K562 (cell line): ENCODE data around the gene USP10. TPM values are rescaled to one million over a fixed set of nuclear protein-coding genes. Genes with fewer than 3 reads are reported as not detected.

Source experiments
- ATAC-seq: fragments of 200-7000 bp; cut with Tn5 transposase; 3 replicates; pipeline ENCODE4 v1.9.1; 2020; ENCODE audit warnings: moderate library complexity
- BruUV-seq: library from RNA; stranded (reverse); fragments of 400-500 nt; replicated peaks from 2 replicates; lab custom pipeline; 2021; lab: Mats Ljungman, UMichigan
- CTCF ChIA-PET: fragments of 300-600 bp; formaldehyde crosslinking; extraction: SDS; loops from one replicate; lab custom pipeline; 2021; ENCODE audit warnings: low intra/inter-chr PET ratio; lab: Yijun Ruan, JAX
- POLR2A ChIA-PET: fragments of 300-600, 350-650 bp; sonication (Branson Sonifier 250); formaldehyde crosslinking; extraction: SDS; loops from one replicate; lab custom pipeline; 2021; ENCODE audit warnings: antibody characterized with exemption, inconsistent platforms; lab: Yijun Ruan, JAX
- DNase-seq, 4 experiments: peaks; one replicate each; pipeline versions ENCODE4 v3.0.0 to v3.0.0-alpha.2; 2011 to 2018; ENCODE audit warnings: low spot score in 3 of 4, mixed read lengths in 3 of 4; ENCODE audit errors: extremely low read depth in 1 of 4
- FAIRE-seq: peaks from 2 replicates; lab custom pipeline; 2011; peaks lifted over from hg19 to GRCh38; lab: Jason Lieb, UNC
- H2AFZ ChIP-seq: 2 replicates; pipeline ENCODE4 v1.6.0; 2011; ENCODE audit warnings: low read depth, low read length, control low read depth, inconsistent platforms
- H3K27ac ChIP-seq: fragments of 200-600 bp; 3 replicates; pipeline ENCODE4 v1.8.0; 2011; ENCODE audit warnings: low read depth, mild to moderate bottlenecking, control low read depth, inconsistent platforms, low read length, moderate library complexity, mixed read lengths; ENCODE audit errors: extremely low read depth
- H3K27me3 ChIP-seq, 2 experiments: fragments of 300-600 bp in 1 of 2; 2 replicates in 1 of 2; 3 replicates in 1 of 2; pipeline versions ENCODE4 v1.6.0 to v1.8.0; 2011; ENCODE audit warnings: inconsistent platforms in 2 of 2, low read length in 2 of 2, mild to moderate bottlenecking in 1 of 2, mixed read lengths in 1 of 2, moderate library complexity in 1 of 2; ENCODE audit not compliant: control insufficient read depth in 2 of 2, insufficient read depth in 2 of 2
- H3K36me3 ChIP-seq: fragments of 300-600 bp; 3 replicates; pipeline ENCODE4 v1.8.0; 2011; ENCODE audit warnings: mild to moderate bottlenecking, low read length, inconsistent platforms; ENCODE audit not compliant: control insufficient read depth, insufficient read depth
- H3K4me1 ChIP-seq, 2 experiments: fragments of 200-600 bp in 1 of 2; replicated peaks in 1 of 2; 2 replicates in 1 of 2; 3 replicates in 1 of 2; pipeline versions ENCODE4 v1.5.1 to v1.8.0; 2011; ENCODE audit warnings: inconsistent platforms in 2 of 2, low read length in 2 of 2, mild to moderate bottlenecking in 1 of 2, mixed read lengths in 1 of 2, moderate library complexity in 1 of 2; ENCODE audit not compliant: control insufficient read depth in 2 of 2, insufficient read depth in 2 of 2
- H3K4me2 ChIP-seq: 2 replicates; pipeline ENCODE4 v1.6.1; 2011; ENCODE audit warnings: low read length, control low read depth, inconsistent platforms, mixed read lengths; ENCODE audit not compliant: insufficient read depth
- H3K4me3 ChIP-seq: fragments of 200-600 bp; sonication (generic), shearing (Covaris generic); 2 replicates; pipeline ENCODE4 v1.5.1; 2016; ENCODE audit warnings: control low read depth, inconsistent platforms
- H3K79me2 ChIP-seq: fragments of 200-600 bp; 3 replicates; pipeline ENCODE4 v1.8.0; 2011; ENCODE audit warnings: low read length, inconsistent platforms; ENCODE audit not compliant: control insufficient read depth, insufficient read depth
- H3K9ac ChIP-seq, 2 experiments: 2 replicates each; pipeline versions ENCODE4 v1.6.0 to v1.6.1; 2011; ENCODE audit warnings: low read depth in 2 of 2, low read length in 2 of 2, control low read depth in 1 of 2, inconsistent platforms in 1 of 2, mild to moderate bottlenecking in 1 of 2, mixed read lengths in 1 of 2; ENCODE audit not compliant: insufficient read depth in 1 of 2
- H3K9me1 ChIP-seq: one replicate; pipeline ENCODE4 v1.6.0; 2011; ENCODE audit warnings: inconsistent platforms, mild to moderate bottlenecking, low read length, moderate library complexity; ENCODE audit not compliant: control insufficient read depth, insufficient read depth
- H3K9me3 ChIP-seq: replicated peaks from 2 replicates; pipeline ENCODE4 v1.5.1; 2011; ENCODE audit warnings: low read depth, low read length, inconsistent platforms; ENCODE audit not compliant: control insufficient read depth, insufficient read depth
- H4K20me1 ChIP-seq: replicated peaks from 2 replicates; pipeline ENCODE4 v1.6.1; 2011; ENCODE audit warnings: low read length, inconsistent platforms, mixed read lengths; ENCODE audit not compliant: control insufficient read depth, insufficient read depth
- ASH1L ChIP-seq: fragments of 450-650 bp; IDR thresholded peaks from 2 replicates; pipeline ENCODE4 v1.6.1; 2018; ENCODE audit warnings: borderline replicate concordance, mild to moderate bottlenecking, low read depth; ENCODE audit not compliant: partially characterized antibody
- CBFA2T2 ChIP-seq: fragments of 450-650 bp; conservative IDR thresholded peaks from 2 replicates; pipeline ENCODE4 v1.6.1; 2017; ENCODE audit warnings: mild to moderate bottlenecking
- CHD1 ChIP-seq: fragments of 200-600 bp; sonication (generic); IDR thresholded peaks from one replicate; pipeline ENCODE4 v1.6.1; 2012; ENCODE audit warnings: mild to moderate bottlenecking, moderate library complexity, low read length, inconsistent platforms
- FOXP1 ChIP-seq: sonication (generic); formaldehyde crosslinking; IDR thresholded peaks from 2 replicates; pipeline ENCODE4 v1.8.0; 2022; ENCODE audit warnings: mild to moderate bottlenecking, missing genetic modification reagents
- HNRNPLL ChIP-seq: fragments of 200-400 bp; formaldehyde crosslinking; IDR thresholded peaks from 2 replicates; pipeline ENCODE4 v1.6.1; 2017; ENCODE audit warnings: low read length, low read depth, mild to moderate bottlenecking; ENCODE audit not compliant: poor library complexity, severe bottlenecking
- MYNN ChIP-seq, 2 experiments: sonication (generic); formaldehyde crosslinking in 1 of 2; IDR thresholded peaks; 2 replicates each; pipeline versions ENCODE4 v1.5.0 to v1.6.1; 2016 to 2020; ENCODE audit warnings: antibody characterized with exemption in 1 of 2, missing genetic modification reagents in 1 of 2
- NRF1 ChIP-seq, 2 experiments: fragments of 450-650 bp; IDR thresholded peaks in 1 of 2; conservative IDR thresholded peaks in 1 of 2; 2 replicates each; pipeline ENCODE4 v1.6.1; 2014; ENCODE audit warnings: mild to moderate bottlenecking in 2 of 2
- PHF20 ChIP-seq: fragments of 450-650 bp; IDR thresholded peaks from 2 replicates; pipeline ENCODE4 v1.6.1; 2018; ENCODE audit not compliant: partially characterized antibody
- SAFB ChIP-seq: fragments of 200-400 bp; formaldehyde crosslinking; IDR thresholded peaks from 2 replicates; pipeline ENCODE4 v1.6.1; 2017; ENCODE audit warnings: low read depth, low read length, borderline replicate concordance
- SRSF3 ChIP-seq: fragments of 200-400 bp; formaldehyde crosslinking; IDR thresholded peaks from 2 replicates; pipeline ENCODE4 v1.6.1; 2016; ENCODE audit warnings: mild to moderate bottlenecking, low read length, moderate library complexity; ENCODE audit not compliant: insufficient read depth
- SRSF9 ChIP-seq: fragments of 200-400 bp; formaldehyde crosslinking; IDR thresholded peaks from 2 replicates; pipeline ENCODE4 v1.6.1; 2017; ENCODE audit warnings: low read depth, low read length, borderline replicate concordance
- ZNF398 ChIP-seq: fragments of 250-450 bp; sonication (Bioruptor Pico); IDR thresholded peaks from 2 replicates; pipeline ENCODE4 v1.8.0; 2021; ENCODE audit warnings: moderate library complexity, mild to moderate bottlenecking, inconsistent platforms
- ZNF518B ChIP-seq: fragments of 250-450 bp; sonication (Bioruptor Pico); IDR thresholded peaks from 2 replicates; pipeline ENCODE4 v1.5.0; 2021; ENCODE audit warnings: mild to moderate bottlenecking, moderate library complexity
- WGBS: fragments of 100-300 bp; shearing (Covaris generic); methylation state at CpG from one replicate; pipeline ENCODE4 v1.1.6; 2016; ENCODE audit warnings: low coverage, mixed read lengths; ENCODE audit not compliant: insufficient coverage; ENCODE audit errors: missing lambda C conversion rate; 5-methylcytosine and 5-hydroxymethylcytosine counted together
- in situ Hi-C: fragments of 300-500 bp; cut with MboI; formaldehyde crosslinking; loops from 4 replicates; pipeline ENCODE4 v1.15.0; 2018; ENCODE audit warnings: inconsistent platforms, mixed read lengths
- intact Hi-C: fragments of 100-400 bp; cut with micrococcal nuclease; formaldehyde crosslinking; loops from 2 replicates; pipeline ENCODE4 v1.14.2; 2022
- polyA plus RNA-seq, 8 experiments: library from polyadenylated mRNA; depleted of rRNA in 4 of 8; stranded (reverse) in 5 of 8; unstranded in 3 of 8; fragments of >200 nt; fragmentation: Nextera tagmentation in 2 of 8; fragmentation: Illumina TruSeq in 1 of 8; extraction: Ambion mirVana in 2 of 8; extraction: Trizol in 1 of 8; gene quantifications; 2 replicates each; pipeline versions ENCODE4 v1.2.1 to v1.2.3, GENCODE V29; 2011 to 2014; ENCODE audit warnings: inconsistent platforms in 1 of 8, missing spikeins in 1 of 8
- total RNA-seq, 7 experiments: library from RNA; depleted of rRNA in 6 of 7; stranded (reverse); fragments of >200 nt in 6 of 7; fragmentation: Illumina TruSeq in 2 of 7; extraction: Trizol in 2 of 7; gene quantifications; 2 replicates each; pipeline versions ENCODE4 v1.2.1 to v1.2.3, GENCODE V29; 2011 to 2021; ENCODE audit warnings: low replicate concordance in 1 of 7

Gene USP10
- total and polyA plus RNA-seq, 9 of the 15 experiments (the other 6 are each of a cell fraction or from before 2014, with no cell fraction given): 61.7 to 197 (median 116) TPM

- TF ChIP-seq SAFB (no peak), SRSF3 (no peak), FOXP1 (CRISPR knock-in tag) (no peak), PHF20 (no peak)
These were observed 27.3 kb upstream of the USP10 start (continued) for GRCh38 chr16:84672276-84673202.

GRCh38 chr16:84673203-84673535 lies 26.6 kb upstream of the USP10 start:
- Histone ChIP-seq H3K9me3 (no peaks in the 10 kb centered on the region), H4K20me1 (no peaks in the 10 kb centered on the region; the same call in 1 of the 2 replicates), H3K27me3 (peaks cover 0 to 19% of the 10 kb centered on the region in 2 experiments; a peak in 3 of 5 replicates), H3K4me2 (no peak overlapping the region), H3K4me1 (peaks cover 10 to 15% of the 10 kb centered on the region in 2 experiments; a peak in 4 of 5 replicates), H3K4me3 (no peak overlapping the region), H3K9ac (no peak overlapping the region), H3K9me1 (no peaks in the 10 kb centered on the region), H3K79me2 (no peaks in the 10 kb centered on the region), H3K36me3 (no peaks in the 10 kb centered on the region), H3K27ac (no peak overlapping the region), H2AFZ (no peak overlapping the region)
- FAIRE-seq (no peak), DNase-seq (no peak), ATAC-seq (no peak)
- ChIA-PET CTCF (interaction anchor here (0.8 to 5.4 kb wide), 4 partner anchors 52 to 279 kb away, joined by 3 to 56 read pairs (median 6); no protein-coding TSS in a partner anchor), POLR2A (interaction anchor here (0.7 to 1.6 kb wide), 3 partner anchors 9 to 30 kb away, joined by 4 to 9 read pairs (median 4); no protein-coding TSS in a partner anchor)
- WGBS: 49% methylated on average over 3 of the region's 3 CpGs
- no TSS peak for BruUV-seq
- in situ Hi-C loops (no loop called here), intact Hi-C loops (no loop called here)
- TF ChIP-seq ASH1L (no peak), HNRNPLL (no peak), CBFA2T2 (no peak), CHD1 (no peak), ZNF518B (CRISPR knock-in tag) (no peak), SRSF9 (no peak), NRF1 (conservative IDR thresholded peaks at IDR 0.05 in 1 of 2, IDR thresholded peaks at IDR 0.05 in 1 of 2) (peak in 1 of 2 experiments; percentile 35; a peak in 1 of 4 replicates), ZNF398 (CRISPR knock-in tag) (no peak), MYNN (IDR thresholded peaks at IDR 0.05) (no peak), MYNN (CRISPR knock-in tag; IDR thresholded peaks at IDR 0.05) (0 out of 2 replicates have a peak, but pooled peaks have one; percentile 18)
